HEK293 (cell line): Measurements from ENCODE around the gene ACTR1B.
A peak's percentile ranks its signal among the peaks of the same experiment; 100 is the strongest.

Experiments
- CTCF ChIA-PET: fragments of 350-600 bp; formaldehyde crosslinking; extraction: SDS; loops from one replicate; lab custom pipeline; 2021; ENCODE audit warnings: antibody characterized with exemption; lab: Yijun Ruan, JAX
- POLR2A ChIA-PET: fragments of 300-600 bp; formaldehyde crosslinking; extraction: SDS; loops from one replicate; lab custom pipeline; 2020; ENCODE audit warnings: antibody characterized with exemption, inconsistent platforms; lab: Yijun Ruan, JAX
- H3K27ac ChIP-seq: fragments of 200-500 bp; sonication (Bioruptor generic); 2 replicates; pipeline ENCODE4 v1.5.1; 2014; ENCODE audit warnings: low read depth, low read length, control low read depth, inconsistent platforms; ENCODE audit errors: extremely low read depth
- H3K36me3 ChIP-seq, 2 experiments: fragments of 200-500 bp in 1 of 2; sonication (Bioruptor generic) in 1 of 2; 1 replicate in 1 of 2; 2 replicates in 1 of 2; pipeline ENCODE4 v1.5.1; 2014 to 2017; ENCODE audit warnings: inconsistent platforms in 2 of 2, low read length in 2 of 2; ENCODE audit not compliant: control insufficient read depth in 2 of 2, insufficient read depth in 1 of 2
- H3K4me1 ChIP-seq: fragments of 200-500 bp; sonication (Bioruptor generic); 2 replicates; pipeline ENCODE4 v1.5.1; 2014; ENCODE audit warnings: mild to moderate bottlenecking, low read length, inconsistent platforms; ENCODE audit not compliant: control insufficient read depth, insufficient read depth
- H3K4me3 ChIP-seq: 2 replicates; pipeline ENCODE4 v1.5.1; 2011; ENCODE audit warnings: low read depth, mild to moderate bottlenecking, control low read depth, low read length, moderate library complexity
- H3K9me3 ChIP-seq: fragments of 200-500 bp; sonication (Bioruptor generic); 2 replicates; pipeline ENCODE4 v1.5.1; 2014; ENCODE audit warnings: low read depth, low read length, inconsistent platforms; ENCODE audit not compliant: control insufficient read depth, insufficient read depth
- PRDM1 ChIP-seq: fragments of 450-650 bp; formaldehyde crosslinking; IDR thresholded peaks from 2 replicates; pipeline ENCODE4; 2016; ENCODE audit warnings: missing biosample characterization, missing genetic modification characterization
- ZBTB17 ChIP-seq: fragments of 450-650 bp; formaldehyde crosslinking; IDR thresholded peaks from 2 replicates; pipeline ENCODE4 v1.5.1; 2016; ENCODE audit warnings: missing biosample characterization, missing genetic modification characterization
- ZEB2 ChIP-seq: fragments of 450-650 bp; formaldehyde crosslinking; IDR thresholded peaks from 2 replicates; pipeline ENCODE4 v1.5.1; 2016; ENCODE audit warnings: missing biosample characterization, missing genetic modification characterization
- ZNF10 ChIP-seq: fragments of 450-650 bp; formaldehyde crosslinking; IDR thresholded peaks from 2 replicates; pipeline ENCODE4 v1.5.1; 2017; ENCODE audit warnings: missing biosample characterization, missing genetic modification characterization
- ZNF112 ChIP-seq: fragments of 450-650 bp; formaldehyde crosslinking; IDR thresholded peaks from 2 replicates; pipeline ENCODE4 v1.5.0; 2017; ENCODE audit warnings: missing biosample characterization, missing genetic modification characterization
- ZNF211 ChIP-seq: fragments of 450-650 bp; formaldehyde crosslinking; IDR thresholded peaks from 2 replicates; pipeline ENCODE4 v1.5.1; 2016; ENCODE audit warnings: low read depth, missing biosample characterization, missing genetic modification characterization
- ZNF23 ChIP-seq: fragments of 450-650 bp; formaldehyde crosslinking; IDR thresholded peaks from 2 replicates; pipeline ENCODE4 v1.5.1; 2016; ENCODE audit warnings: missing biosample characterization, missing genetic modification characterization, borderline replicate concordance
- ZNF24 ChIP-seq: fragments of 450-650 bp; formaldehyde crosslinking; IDR thresholded peaks from 2 replicates; pipeline ENCODE4 v1.5.1; 2016; ENCODE audit warnings: missing biosample characterization, missing genetic modification characterization
- ZNF280D ChIP-seq: fragments of 450-650 bp; formaldehyde crosslinking; IDR thresholded peaks from 2 replicates; pipeline ENCODE4 v1.5.1; 2016; ENCODE audit warnings: missing biosample characterization, missing genetic modification characterization
- ZNF311 ChIP-seq: fragments of 450-650 bp; formaldehyde crosslinking; IDR thresholded peaks from 2 replicates; pipeline ENCODE4 v1.5.1; 2017; ENCODE audit warnings: missing biosample characterization, missing genetic modification characterization, borderline replicate concordance
- ZNF473 ChIP-seq: fragments of 450-650 bp; formaldehyde crosslinking; IDR thresholded peaks from 2 replicates; pipeline ENCODE4 v1.5.1; 2017; ENCODE audit warnings: missing biosample characterization, missing genetic modification characterization
- ZNF558 ChIP-seq: fragments of 450-650 bp; formaldehyde crosslinking; IDR thresholded peaks from 2 replicates; pipeline ENCODE4 v1.5.1; 2016; ENCODE audit warnings: missing biosample characterization, missing genetic modification characterization
- ZNF621 ChIP-seq: fragments of 450-650 bp; formaldehyde crosslinking; IDR thresholded peaks from 2 replicates; pipeline ENCODE4 v1.5.1; 2017; ENCODE audit warnings: missing biosample characterization, missing genetic modification characterization
- ZNF639 ChIP-seq: fragments of 450-650 bp; formaldehyde crosslinking; IDR thresholded peaks from 2 replicates; pipeline ENCODE4 v1.5.1; 2016; ENCODE audit warnings: missing biosample characterization, missing genetic modification characterization
- ZNF658 ChIP-seq: fragments of 450-650 bp; formaldehyde crosslinking; IDR thresholded peaks from 2 replicates; pipeline ENCODE4; 2016; ENCODE audit warnings: missing biosample characterization, missing genetic modification characterization
- ZNF777 ChIP-seq: fragments of 450-650 bp; formaldehyde crosslinking; IDR thresholded peaks from 2 replicates; pipeline ENCODE4 v1.5.1; 2017; ENCODE audit warnings: missing biosample characterization, missing genetic modification characterization, borderline replicate concordance
- ZNF837 ChIP-seq: fragments of 450-650 bp; formaldehyde crosslinking; IDR thresholded peaks from 2 replicates; pipeline ENCODE4 v1.5.1; 2016; ENCODE audit warnings: missing biosample characterization, missing genetic modification characterization
- ZSCAN23 ChIP-seq: fragments of 450-650 bp; formaldehyde crosslinking; IDR thresholded peaks from 2 replicates; pipeline ENCODE4 v1.5.1; 2016; ENCODE audit warnings: missing biosample characterization, missing genetic modification characterization
- TF ChIP-seq, protein P1 (sequence below): fragments of 450-650 bp; IDR thresholded peaks from 2 replicates; pipeline ENCODE4 v1.5.1; 2018; ENCODE audit warnings: missing biosample characterization, missing genetic modification characterization

The ACTR1B gene

GRCh38 chr2:97678298-97678697 is 14.5 kb upstream of the ACTR1B start:
- Histone ChIP-seq H3K4me3 (no peak overlapping the region), H3K9me3 (no peaks in the 10 kb centered on the region), H3K4me1 (no peaks in the 10 kb centered on the region), H3K27ac (no peak overlapping the region), H3K36me3 (no peaks in the 10 kb centered on the region)
- POLR2A ChIA-PET = no interaction called here
- peak; percentile 92 for TF ChIP-seq ZNF558
- TF ChIP-seq, protein P1, sequence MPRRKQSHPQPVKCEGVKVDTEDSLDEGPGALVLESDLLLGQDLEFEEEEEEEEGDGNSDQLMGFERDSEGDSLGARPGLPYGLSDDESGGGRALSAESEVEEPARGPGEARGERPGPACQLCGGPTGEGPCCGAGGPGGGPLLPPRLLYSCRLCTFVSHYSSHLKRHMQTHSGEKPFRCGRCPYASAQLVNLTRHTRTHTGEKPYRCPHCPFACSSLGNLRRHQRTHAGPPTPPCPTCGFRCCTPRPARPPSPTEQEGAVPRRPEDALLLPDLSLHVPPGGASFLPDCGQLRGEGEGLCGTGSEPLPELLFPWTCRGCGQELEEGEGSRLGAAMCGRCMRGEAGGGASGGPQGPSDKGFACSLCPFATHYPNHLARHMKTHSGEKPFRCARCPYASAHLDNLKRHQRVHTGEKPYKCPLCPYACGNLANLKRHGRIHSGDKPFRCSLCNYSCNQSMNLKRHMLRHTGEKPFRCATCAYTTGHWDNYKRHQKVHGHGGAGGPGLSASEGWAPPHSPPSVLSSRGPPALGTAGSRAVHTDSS = no peak
- TF ChIP-seq PRDM1 = no peak
- no peak for TF ChIP-seq ZNF10 (tag by site-specific recombination)
- no peak for TF ChIP-seq ZNF837 (tag by site-specific recombination)
- TF ChIP-seq ZNF23 (tag by site-specific recombination) = no peak
- CTCF ChIA-PET = interaction anchor here (0.7 to 2.5 kb wide), 2 partner anchors 19 to 20 kb away, joined by 3 to 7 read pairs; no protein-coding TSS in a partner anchor

- Histone ChIP-seq H3K36me3 (no peaks in the 10 kb centered on the region), H3K9me3 (no peaks in the 10 kb centered on the region), H3K4me3 (no peak overlapping the region), H3K4me1 (no peaks in the 10 kb centered on the region), H3K27ac (no peak overlapping the region)
- POLR2A ChIA-PET = no interaction called here
- no peak for TF ChIP-seq ZNF658 (tag by site-specific recombination)
- TF ChIP-seq ZNF777 (tag by site-specific recombination) = no peak
- no peak for TF ChIP-seq ZNF10 (tag by site-specific recombination)
- no peak for TF ChIP-seq ZSCAN23 (tag by site-specific recombination)
- no peak for TF ChIP-seq ZNF639 (tag by site-specific recombination)
- no peak for TF ChIP-seq ZNF112 (tag by site-specific recombination)
- no peak for TF ChIP-seq ZNF621 (tag by site-specific recombination)
- no peak for TF ChIP-seq ZBTB17 (tag by site-specific recombination)
- no peak for TF ChIP-seq ZNF280D (tag by site-specific recombination)
- TF ChIP-seq ZEB2 (tag by site-specific recombination) = no peak
- no peak for TF ChIP-seq ZNF24 (tag by site-specific recombination)
- no peak for TF ChIP-seq ZNF311
- TF ChIP-seq ZNF473 (tag by site-specific recombination) = no peak
- no peak for TF ChIP-seq ZNF211 (tag by site-specific recombination)
- CTCF ChIA-PET = interaction anchor here (1.4 kb wide), 1 partner anchor 32 kb away, joined by 5 read pairs; no protein-coding TSS in a partner anchor
These were observed 13.6 kb upstream of the ACTR1B start for GRCh38 chr2:97677480-97677879.
